PC-9 (cell line): ENCODE measurements around the gene MST1R. TPM values are rescaled to one million over a fixed set of nuclear protein-coding genes. Genes with fewer than 3 reads are reported as not detected.

Experiments used
- BruUV-seq: library from RNA; stranded (reverse); fragments of 400-500 nt; replicated peaks from 2 replicates; lab custom pipeline; 2021; lab: Mats Ljungman, UMichigan
- CTCF ChIA-PET: fragments of 300-600 bp; sonication (Branson Sonifier 250); formaldehyde crosslinking; loops from one replicate; lab custom pipeline; 2022; ENCODE audit warnings: antibody characterized with exemption; lab: Charles Lee
- POLR2A ChIA-PET: fragments of 300-600 bp; sonication (Branson Sonifier 250); formaldehyde crosslinking; loops from one replicate; lab custom pipeline; 2022; ENCODE audit warnings: antibody characterized with exemption; ENCODE audit not compliant: unreplicated experiment; lab: Charles Lee
- DNase-seq, 2 experiments: peaks; one replicate each; pipeline versions ENCODE4 v3.0.0 to v3.0.0-alpha.2; 2015 to 2022; ENCODE audit warnings: mixed read lengths in 1 of 2
- H2AFZ ChIP-seq: fragments of 200-600 bp; sonication (generic); 2 replicates; pipeline ENCODE4 v1.8.1; 2017; ENCODE audit warnings: antibody characterized with exemption
- H3F3A ChIP-seq: fragments of 200-600 bp; sonication (generic); 2 replicates; pipeline ENCODE4 v1.8.1; 2017; ENCODE audit warnings: antibody characterized with exemption, mild to moderate bottlenecking, low read depth; ENCODE audit not compliant: insufficient read depth
- H3K27ac ChIP-seq: fragments of 200-600 bp; sonication (generic); 2 replicates; pipeline ENCODE4 v1.6.1; 2016; ENCODE audit warnings: mixed run types
- H3K27me3 ChIP-seq: fragments of 200-600 bp; sonication (generic); 2 replicates; pipeline ENCODE4 v1.6.1; 2016; ENCODE audit warnings: low read depth, mixed run types; ENCODE audit not compliant: insufficient read depth
- H3K36me3 ChIP-seq: fragments of 200-600 bp; sonication (generic); 2 replicates; pipeline ENCODE4 v1.6.1; 2016; ENCODE audit warnings: low read depth, mixed run types
- H3K4me1 ChIP-seq: fragments of 200-600 bp; sonication (generic); replicated peaks from 2 replicates; pipeline ENCODE4 v1.6.1; 2016; ENCODE audit warnings: mixed run types; ENCODE audit not compliant: insufficient read depth
- H3K4me2 ChIP-seq: fragments of 200-600 bp; sonication (generic); 2 replicates; pipeline ENCODE4 v1.6.1; 2017; ENCODE audit warnings: mixed run types
- H3K4me3 ChIP-seq: fragments of 200-600 bp; sonication (generic); 2 replicates; pipeline ENCODE4 v1.6.1; 2016; ENCODE audit warnings: mixed run types
- H3K79me2 ChIP-seq: fragments of 200-600 bp; sonication (generic); 2 replicates; pipeline ENCODE4 v1.6.1; 2017; ENCODE audit warnings: low read depth, mixed run types
- H3K9me2 ChIP-seq: fragments of 200-600 bp; sonication (generic); 2 replicates; pipeline ENCODE4 v1.8.1; 2017; ENCODE audit warnings: mild to moderate bottlenecking; ENCODE audit not compliant: insufficient read depth
- H3K9me3 ChIP-seq: fragments of 200-600 bp; sonication (generic); 2 replicates; pipeline ENCODE4 v1.8.1; 2016; ENCODE audit warnings: low read depth; ENCODE audit not compliant: insufficient read depth
- H4K20me1 ChIP-seq: fragments of 200-600 bp; sonication (generic); 2 replicates; pipeline ENCODE4 v1.8.1; 2017; ENCODE audit not compliant: insufficient read depth
- CTCF ChIP-seq: fragments of 200-600 bp; sonication (generic); conservative IDR thresholded peaks from 2 replicates; pipeline ENCODE4 v1.6.1; 2017; ENCODE audit warnings: mixed run types, antibody characterized with exemption, mild to moderate bottlenecking, moderate library complexity
- EZH2 ChIP-seq: fragments of 200-600 bp; sonication (generic); IDR thresholded peaks from 2 replicates; pipeline ENCODE4 v1.8.0; 2017; ENCODE audit warnings: antibody characterized with exemption, low read depth
- intact Hi-C: fragments of 100-400 bp; cut with micrococcal nuclease; formaldehyde crosslinking; loops from one replicate; pipeline ENCODE4 v1.10.0; 2022; ENCODE audit not compliant: unreplicated experiment
- total RNA-seq: library from RNA; stranded (reverse); gene quantifications from 2 replicates; pipeline ENCODE4 v1.2.3, GENCODE V29; 2021

MST1R gene
- total RNA-seq, 1 experiment from 2014 or later: 98.3 TPM

GRCh38 chr3:49889296-49889695, 14.4 kb downstream of the MST1R start:
- Histone ChIP-seq H2AFZ (no peak overlapping the region), H3K9me2 (no peaks in the 10 kb centered on the region), H3K4me2 (no peak overlapping the region), H3K27ac (no peak overlapping the region), H3K9me3 (no peaks in the 10 kb centered on the region), H3K79me2 (no peaks in the 10 kb centered on the region), H3K4me3 (no peak overlapping the region), H3F3A (peaks cover 21% of the 10 kb centered on the region), H3K4me1 (no peaks in the 10 kb centered on the region), H3K27me3 (no peaks in the 10 kb centered on the region), H4K20me1 (no peaks in the 10 kb centered on the region; the same call in 1 of the 2 replicates), H3K36me3 (no peaks in the 10 kb centered on the region)
- no TSS peak for BruUV-seq
- intact Hi-C loops: no loop called here
- no peak for DNase-seq
- ChIA-PET POLR2A (no interaction called here), CTCF (no interaction called here)
- TF ChIP-seq CTCF (no peak), EZH2 (no peak)

GRCh38 chr3:49886922-49887265, 16.8 kb downstream of the MST1R start:
- H3K4me1 ChIP-seq: no peaks in the 10 kb centered on the region
- TF ChIP-seq CTCF: no peak
- no peak for TF ChIP-seq EZH2
- no peaks in the 10 kb centered on the region for H3K9me3 ChIP-seq
- H3K27ac ChIP-seq: no peak overlapping the region
- ChIA-PET POLR2A (no interaction called here), CTCF (no interaction called here)
- no peak overlapping the region for H3K4me3 ChIP-seq
- H3K27me3 ChIP-seq: no peaks in the 10 kb centered on the region
- intact Hi-C loops: no loop called here
- no peaks in the 10 kb centered on the region for H3K36me3 ChIP-seq
- H4K20me1 ChIP-seq: no peaks in the 10 kb centered on the region
- H3K4me2 ChIP-seq: no peak overlapping the region
- H2AFZ ChIP-seq: no peak overlapping the region
- peaks cover 21% of the 10 kb centered on the region for H3F3A ChIP-seq
- H3K9me2 ChIP-seq: no peaks in the 10 kb centered on the region
- no peaks in the 10 kb centered on the region for H3K79me2 ChIP-seq
- no peak for DNase-seq
- no TSS peak for BruUV-seq

- no peaks in the 10 kb centered on the region for H4K20me1 ChIP-seq
- TF ChIP-seq EZH2 (no peak), CTCF (no peak)
- no peaks in the 10 kb centered on the region for H3K36me3 ChIP-seq
- H3F3A ChIP-seq: peaks cover 21% of the 10 kb centered on the region; the same call in 1 of the 2 replicates
- no peak overlapping the region for H3K4me2 ChIP-seq
- DNase-seq: no peak
- ChIA-PET CTCF (no interaction called here), POLR2A (interaction anchor here (1.5 kb wide), 1 partner anchor 16 kb away, joined by 15 read pairs; no protein-coding TSS in a partner anchor)
- no peak overlapping the region for H3K27ac ChIP-seq
- H3K4me1 ChIP-seq: no peaks in the 10 kb centered on the region
- H3K4me3 ChIP-seq: no peak overlapping the region
- no TSS peak for BruUV-seq
- H3K79me2 ChIP-seq: no peaks in the 10 kb centered on the region
- no peaks in the 10 kb centered on the region for H3K9me2 ChIP-seq
- no peak overlapping the region for H2AFZ ChIP-seq
- H3K27me3 ChIP-seq: no peaks in the 10 kb centered on the region
- intact Hi-C loops: no loop called here
- no peaks in the 10 kb centered on the region for H3K9me3 ChIP-seq
Measured at GRCh38 chr3:49883998-49884397, 19.7 kb downstream of the MST1R start.
